Epithelial cell of proximal tubule (primary cell): ENCODE data around the gene TRPC5OS. TPM values are rescaled to one million over a fixed set of nuclear protein-coding genes. Genes with fewer than 3 reads are reported as not detected.

Experiments used
- DNase-seq: peaks from one replicate; pipeline ENCODE4 v3.0.0-alpha.2; 2011; ENCODE audit warnings: low read depth
- H3K4me3 ChIP-seq: 2 replicates; pipeline ENCODE4 v1.5.1; 2011; ENCODE audit warnings: low read depth, mild to moderate bottlenecking, low read length
- total RNA-seq: library from RNA; depleted of rRNA; stranded (reverse); fragments of >200 nt; gene quantifications from 2 replicates; pipeline ENCODE4 v1.2.3, GENCODE V29; 2015
- TF ChIP-seq, protein P1 (sequence below): conservative IDR thresholded peaks from 2 replicates; pipeline ENCODE4 v1.5.1; 2012; ENCODE audit warnings: low read depth, mild to moderate bottlenecking, low read length

The TRPC5OS gene
- total RNA-seq, 1 donor from 2014 or later, result not detected

- no peak overlapping the region for H3K4me3 ChIP-seq
- TF ChIP-seq, protein P1, sequence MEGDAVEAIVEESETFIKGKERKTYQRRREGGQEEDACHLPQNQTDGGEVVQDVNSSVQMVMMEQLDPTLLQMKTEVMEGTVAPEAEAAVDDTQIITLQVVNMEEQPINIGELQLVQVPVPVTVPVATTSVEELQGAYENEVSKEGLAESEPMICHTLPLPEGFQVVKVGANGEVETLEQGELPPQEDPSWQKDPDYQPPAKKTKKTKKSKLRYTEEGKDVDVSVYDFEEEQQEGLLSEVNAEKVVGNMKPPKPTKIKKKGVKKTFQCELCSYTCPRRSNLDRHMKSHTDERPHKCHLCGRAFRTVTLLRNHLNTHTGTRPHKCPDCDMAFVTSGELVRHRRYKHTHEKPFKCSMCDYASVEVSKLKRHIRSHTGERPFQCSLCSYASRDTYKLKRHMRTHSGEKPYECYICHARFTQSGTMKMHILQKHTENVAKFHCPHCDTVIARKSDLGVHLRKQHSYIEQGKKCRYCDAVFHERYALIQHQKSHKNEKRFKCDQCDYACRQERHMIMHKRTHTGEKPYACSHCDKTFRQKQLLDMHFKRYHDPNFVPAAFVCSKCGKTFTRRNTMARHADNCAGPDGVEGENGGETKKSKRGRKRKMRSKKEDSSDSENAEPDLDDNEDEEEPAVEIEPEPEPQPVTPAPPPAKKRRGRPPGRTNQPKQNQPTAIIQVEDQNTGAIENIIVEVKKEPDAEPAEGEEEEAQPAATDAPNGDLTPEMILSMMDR, result no peak
- peak; percentile 3 for DNase-seq
Observed at GRCh38 chrX:111868726-111869638, 7.0 kb upstream of the TRPC5OS start.

- TF ChIP-seq, protein P1, result peak; percentile 74
- peak; percentile 13 for DNase-seq
- no peak overlapping the region for H3K4me3 ChIP-seq
Observed at GRCh38 chrX:111869639-111870034, 6.3 kb upstream of the TRPC5OS start.

- DNase-seq, result no peak
- no peak overlapping the region for H3K4me3 ChIP-seq
- TF ChIP-seq, protein P1, result no peak
Observed at GRCh38 chrX:111874241-111874640, 1.7 kb upstream of the TRPC5OS start.

DNA sequence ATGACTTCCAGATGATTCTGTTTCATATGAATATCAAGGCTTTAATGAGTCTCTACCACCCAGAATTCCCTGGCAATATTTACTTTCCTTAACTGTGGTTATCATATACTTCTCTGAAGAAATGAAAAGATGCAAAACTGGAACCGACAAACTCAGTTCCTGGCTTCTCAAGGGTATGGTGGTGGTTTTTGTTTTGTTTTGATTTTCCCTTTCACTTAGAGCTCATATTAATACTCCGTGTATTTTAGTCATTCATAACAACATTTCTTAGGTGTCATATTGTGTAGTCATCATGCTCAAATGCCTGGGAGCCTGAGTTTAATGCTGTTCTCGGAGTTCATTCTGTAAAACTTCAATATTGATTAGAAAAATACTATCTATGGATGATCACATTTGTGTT is 665 bp downstream of the TRPC5OS start:
- TF ChIP-seq, protein P1, result no peak
- DNase-seq, result no peak
- H3K4me3 ChIP-seq, result no peak overlapping the region

- no peak overlapping the region for H3K4me3 ChIP-seq
- no peak for DNase-seq
- TF ChIP-seq, protein P1, result no peak
Observed at GRCh38 chrX:111877681-111878080, 1.7 kb downstream of the TRPC5OS start.

DNA sequence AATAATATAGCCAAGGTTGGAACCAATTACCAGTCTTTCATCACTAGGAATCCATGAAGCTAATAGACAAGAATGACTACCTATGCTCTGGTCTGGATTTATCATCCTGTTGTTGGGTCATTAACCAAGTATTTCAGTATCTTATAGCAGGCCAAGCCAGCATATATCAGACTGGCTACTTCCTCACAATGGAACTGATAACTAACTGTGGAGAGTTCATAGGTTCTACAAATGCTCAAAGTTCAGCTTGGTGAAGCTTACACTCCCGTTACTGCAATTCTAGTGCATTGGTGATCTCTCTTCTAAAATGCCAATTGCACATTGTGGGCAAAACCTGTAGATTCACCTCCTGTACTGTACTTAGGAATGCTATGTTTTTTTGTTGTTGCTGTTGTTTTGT is 4.8 kb downstream of the TRPC5OS start:
- TF ChIP-seq, protein P1, result no peak
- no peak for DNase-seq
- no peak overlapping the region for H3K4me3 ChIP-seq

DNA sequence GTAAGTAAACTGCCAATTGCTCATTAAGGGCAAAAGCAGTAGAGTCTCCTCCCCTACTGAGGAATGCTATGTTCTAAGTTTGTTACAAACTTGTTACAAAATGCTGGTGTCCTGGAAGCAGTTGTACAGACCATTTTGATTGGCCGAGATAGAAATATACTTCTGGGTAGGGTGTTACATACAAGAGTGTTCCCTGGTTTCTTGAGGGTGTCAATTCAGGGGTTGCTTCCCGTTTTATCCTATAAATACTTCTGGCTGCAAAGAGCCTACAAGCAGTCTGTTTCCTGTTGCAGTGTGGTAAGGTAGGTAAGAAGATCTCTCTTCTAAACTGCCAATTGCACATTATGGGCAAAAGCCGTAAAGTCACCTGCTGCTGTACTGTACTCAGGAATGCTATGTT is 5.7 kb downstream of the TRPC5OS start:
- no peak overlapping the region for H3K4me3 ChIP-seq
- TF ChIP-seq, protein P1, result no peak
- DNase-seq, result no peak
